ENCODE measurements around the gene B4GALNT3. TPM values are rescaled to one million over a fixed set of nuclear protein-coding genes. Genes with fewer than 3 reads are reported as not detected.

B4GALNT3 gene
- total RNA-seq, 3 donors from 2014 or later (not counting 1 experiment from before 2014, with no cell fraction given): 0.93 to 4.2 TPM; not detected in 1

DNA sequence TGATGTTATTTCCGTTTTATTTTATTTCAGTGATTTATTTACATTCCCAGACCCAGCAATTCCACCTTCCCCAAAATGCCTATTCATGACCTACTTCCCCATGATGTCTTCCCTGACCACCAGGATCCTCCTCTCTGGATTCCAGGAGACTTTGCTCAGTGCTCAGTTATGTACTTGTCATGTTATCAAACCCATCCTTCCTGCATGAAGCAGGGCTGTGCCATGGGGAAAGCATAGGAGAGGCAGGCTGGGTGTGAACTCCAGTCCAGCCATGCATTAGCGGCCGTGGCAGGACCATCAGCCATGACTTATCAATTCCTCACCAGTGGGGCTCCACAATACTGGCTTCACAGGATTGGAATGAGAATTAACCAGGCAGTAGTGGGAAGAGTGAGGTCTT, 57.8 kb downstream of the B4GALNT3 start:
- H3K27ac Mint-ChIP-seq: no peak overlapping the region
- Histone ChIP-seq H3K27ac (ENCODE audit: low read length) (no peak overlapping the region), H3K9me3 (ENCODE audit: control insufficient read depth, insufficient read depth, low read length) (no peaks in the 10 kb centered on the region), H3K4me3 (ENCODE audit: low read length) (no peak overlapping the region), H3K4me1 (ENCODE audit: control insufficient read depth, insufficient read depth, low read length) (no peaks in the 10 kb centered on the region), H3K36me3 (ENCODE audit: control insufficient read depth, insufficient read depth, low read length) (no peaks in the 10 kb centered on the region), H3K27me3 (ENCODE audit: control insufficient read depth, insufficient read depth, low read length) (no peaks in the 10 kb centered on the region)
- peaks cover 9 to 21% of the 10 kb centered on the region in 2 donors for H3K27me3 Mint-ChIP-seq (ENCODE audit: low read depth in 2 of 2)
- no peak for ATAC-seq
- no peaks in the 10 kb centered on the region for H3K4me1 Mint-ChIP-seq
- no peak overlapping the region for H3K4me3 Mint-ChIP-seq
- WGBS (ENCODE audit: insufficient coverage): 84% methylated on average over 3 of the region's 3 CpGs
- H3K9me3 Mint-ChIP-seq: no peaks in the 10 kb centered on the region
- TF ChIP-seq CTCF (IDR thresholded peaks at IDR 0.05): no peak
- DNase-seq: no peak
- H3K36me3 Mint-ChIP-seq: no peaks in the 10 kb centered on the region
- intact Hi-C loops (cut with micrococcal nuclease): no loop called here

GRCh38 chr12:520119-520518, 60.4 kb downstream of the B4GALNT3 start:
- no peak for DNase-seq
- Mint-ChIP-seq H3K4me3 (no peak overlapping the region), H3K36me3 (no peaks in the 10 kb centered on the region), H3K4me1 (no peaks in the 10 kb centered on the region), H3K27me3 (ENCODE audit: low read depth in 2 of 2) (peaks cover 2 to 21% of the 10 kb centered on the region in 2 donors), H3K9me3 (no peaks in the 10 kb centered on the region), H3K27ac (no peak overlapping the region)
- 61% methylated on average over 2 of the region's 2 CpGs for WGBS (ENCODE audit: insufficient coverage)
- H3K9me3 ChIP-seq (ENCODE audit: control insufficient read depth, insufficient read depth, low read length): no peaks in the 10 kb centered on the region
- intact Hi-C loops (cut with micrococcal nuclease): no loop called here
- H3K36me3 ChIP-seq (ENCODE audit: control insufficient read depth, insufficient read depth, low read length): no peaks in the 10 kb centered on the region
- ATAC-seq: no peak
- no peak overlapping the region for H3K27ac ChIP-seq (ENCODE audit: low read length)
- no peak for TF ChIP-seq CTCF (IDR thresholded peaks at IDR 0.05)
- no peaks in the 10 kb centered on the region for H3K4me1 ChIP-seq (ENCODE audit: control insufficient read depth, insufficient read depth, low read length)
- H3K27me3 ChIP-seq (ENCODE audit: control insufficient read depth, insufficient read depth, low read length): no peaks in the 10 kb centered on the region
- H3K4me3 ChIP-seq (ENCODE audit: low read length): no peak overlapping the region

- 75% methylated on average over 7 of the region's 7 CpGs for WGBS (ENCODE audit: insufficient coverage)
- no peak overlapping the region for H3K27ac ChIP-seq (ENCODE audit: low read length)
- ATAC-seq: no peak
Measured at GRCh38 chr12:522692-523378, 63.1 kb downstream of the B4GALNT3 start.

More at GRCh38 chr12:522692-523378, 63.1 kb downstream of the B4GALNT3 start:
- no peaks in the 10 kb centered on the region for H3K27me3 ChIP-seq (ENCODE audit: control insufficient read depth, insufficient read depth, low read length)
- intact Hi-C loops (cut with micrococcal nuclease): no loop called here
- TF ChIP-seq CTCF (IDR thresholded peaks at IDR 0.05): no peak
- H3K36me3 Mint-ChIP-seq: no peaks in the 10 kb centered on the region
- H3K27ac Mint-ChIP-seq: no peak overlapping the region
- no peak overlapping the region for H3K4me3 ChIP-seq (ENCODE audit: low read length)
- no peaks in the 10 kb centered on the region for H3K9me3 ChIP-seq (ENCODE audit: control insufficient read depth, insufficient read depth, low read length)
- H3K4me1 ChIP-seq (ENCODE audit: control insufficient read depth, insufficient read depth, low read length): no peaks in the 10 kb centered on the region
- no peaks in the 10 kb centered on the region for H3K9me3 Mint-ChIP-seq
- peaks cover 5 to 21% of the 10 kb centered on the region in 2 donors for H3K27me3 Mint-ChIP-seq (ENCODE audit: low read depth in 2 of 2)
- H3K4me3 Mint-ChIP-seq: no peak overlapping the region
- H3K36me3 ChIP-seq (ENCODE audit: control insufficient read depth, insufficient read depth, low read length): no peaks in the 10 kb centered on the region
- peaks cover 0 to 3% of the 10 kb centered on the region in 2 donors for H3K4me1 Mint-ChIP-seq
- no peak for DNase-seq

All from natural killer cell (primary cell).